Adrenal gland (tissue), 5 donors: ENCODE measurements around the gene ALDOA.

Experiments
- POLR2A ChIP-seq, 2 donors: fragments of 450-650 bp; IDR thresholded peaks; one replicate each; pipeline ENCODE4 v1.6.1; 2017; ENCODE audit warnings: antibody characterized with exemption in 2 of 2, mild to moderate bottlenecking in 2 of 2, moderate library complexity in 1 of 2
- TF ChIP-seq, protein P1 (sequence below), 6 experiments: fragments of 450-650 bp in 4 of 6; fragments of 200-600 bp in 2 of 6; sonication (generic) in 1 of 6; IDR thresholded peaks; 1 replicate in 5 of 6; 2 replicates in 1 of 6; pipeline versions ENCODE4 v1.5.1 to v1.8.0; 2016 to 2021; ENCODE audit warnings: antibody characterized with exemption in 6 of 6, mild to moderate bottlenecking in 2 of 6, moderate library complexity in 1 of 6
- donor health status: DM: no; HTN: no; CAD: no.

GRCh38 chr16:30033270-30033669 is 32.3 kb upstream of the ALDOA start:
- TF ChIP-seq, protein P1, sequence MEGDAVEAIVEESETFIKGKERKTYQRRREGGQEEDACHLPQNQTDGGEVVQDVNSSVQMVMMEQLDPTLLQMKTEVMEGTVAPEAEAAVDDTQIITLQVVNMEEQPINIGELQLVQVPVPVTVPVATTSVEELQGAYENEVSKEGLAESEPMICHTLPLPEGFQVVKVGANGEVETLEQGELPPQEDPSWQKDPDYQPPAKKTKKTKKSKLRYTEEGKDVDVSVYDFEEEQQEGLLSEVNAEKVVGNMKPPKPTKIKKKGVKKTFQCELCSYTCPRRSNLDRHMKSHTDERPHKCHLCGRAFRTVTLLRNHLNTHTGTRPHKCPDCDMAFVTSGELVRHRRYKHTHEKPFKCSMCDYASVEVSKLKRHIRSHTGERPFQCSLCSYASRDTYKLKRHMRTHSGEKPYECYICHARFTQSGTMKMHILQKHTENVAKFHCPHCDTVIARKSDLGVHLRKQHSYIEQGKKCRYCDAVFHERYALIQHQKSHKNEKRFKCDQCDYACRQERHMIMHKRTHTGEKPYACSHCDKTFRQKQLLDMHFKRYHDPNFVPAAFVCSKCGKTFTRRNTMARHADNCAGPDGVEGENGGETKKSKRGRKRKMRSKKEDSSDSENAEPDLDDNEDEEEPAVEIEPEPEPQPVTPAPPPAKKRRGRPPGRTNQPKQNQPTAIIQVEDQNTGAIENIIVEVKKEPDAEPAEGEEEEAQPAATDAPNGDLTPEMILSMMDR (IDR thresholded peaks at IDR 0.05), result no peak
- TF ChIP-seq POLR2A (IDR thresholded peaks at IDR 0.05), result no peak
